ENCODE results near the gene MOB4. TPM values are rescaled to one million over a fixed set of nuclear protein-coding genes. Genes with fewer than 3 reads are reported as not detected.
"Not testable (repeated sequence)": the region's sequence is repeated elsewhere in the genome, so short reads cannot be mapped to it uniquely, and the experiment has no call there.

MOB4 gene
- total RNA-seq, 1 donor from 2014 or later: 5.8 TPM

DNA sequence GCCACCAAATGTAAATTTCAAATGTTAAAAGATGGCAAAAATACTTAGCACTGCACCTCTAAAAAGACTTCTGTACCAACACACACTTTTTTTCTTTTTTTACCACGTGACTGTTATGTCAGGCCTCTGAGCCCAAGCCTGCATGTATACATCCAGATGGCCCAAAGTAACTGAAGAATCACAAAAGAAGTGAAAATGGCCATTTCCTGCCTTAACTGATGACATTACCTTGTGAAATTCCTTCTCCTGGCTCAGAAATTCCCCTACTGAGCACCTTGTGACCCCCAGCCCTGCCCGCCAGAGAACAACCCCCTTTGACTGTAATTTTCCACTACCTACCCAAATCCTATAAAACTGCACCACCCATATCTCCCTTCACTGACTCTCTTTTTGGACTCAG is 62.4 kb downstream of the MOB4 start:
- DNase-seq (ENCODE audit: low spot score); ATAC-seq: not testable (repeated sequence)

DNA sequence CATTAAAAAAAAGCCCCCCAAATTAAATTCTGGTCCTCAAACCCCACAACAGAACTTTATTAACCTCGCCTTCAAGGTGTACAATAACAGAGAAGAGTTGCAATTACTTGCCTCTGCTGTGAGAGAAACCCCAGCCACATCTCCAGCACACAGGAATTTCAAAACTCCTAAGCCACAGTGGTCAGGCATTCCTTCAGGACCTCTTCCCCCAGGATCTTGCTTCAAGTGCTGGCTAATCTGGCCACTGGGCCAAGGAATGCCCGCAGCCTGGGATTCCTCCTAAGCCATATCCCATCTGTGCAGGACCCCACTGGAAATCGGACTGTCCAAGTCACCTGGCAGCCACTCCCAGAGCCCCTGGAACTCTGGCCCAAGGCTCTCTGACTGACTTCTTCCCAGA is 64.3 kb downstream of the MOB4 start:
- not testable (repeated sequence) for ATAC-seq; DNase-seq (ENCODE audit: low spot score)

DNA sequence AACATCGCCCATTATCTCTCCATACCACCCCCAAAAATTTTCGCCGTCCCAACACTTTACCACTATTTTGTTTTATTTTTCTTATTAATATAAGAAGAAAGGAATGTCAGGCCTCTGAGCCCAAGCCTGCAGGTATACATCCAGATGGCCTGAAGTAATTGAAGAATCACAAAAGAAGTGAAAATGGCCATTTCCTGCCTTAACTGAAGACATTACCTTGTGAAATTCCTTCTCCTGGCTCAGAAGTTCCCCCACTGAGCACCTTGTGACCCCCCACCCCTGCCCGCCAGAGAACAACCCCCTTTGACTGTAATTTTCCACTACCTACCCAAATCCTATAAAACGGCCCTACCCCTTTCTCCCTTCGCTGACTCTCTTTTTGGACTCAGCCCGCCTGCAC is 71.4 kb downstream of the MOB4 start:
- not testable (repeated sequence) for ATAC-seq; DNase-seq (ENCODE audit: low spot score)

DNA sequence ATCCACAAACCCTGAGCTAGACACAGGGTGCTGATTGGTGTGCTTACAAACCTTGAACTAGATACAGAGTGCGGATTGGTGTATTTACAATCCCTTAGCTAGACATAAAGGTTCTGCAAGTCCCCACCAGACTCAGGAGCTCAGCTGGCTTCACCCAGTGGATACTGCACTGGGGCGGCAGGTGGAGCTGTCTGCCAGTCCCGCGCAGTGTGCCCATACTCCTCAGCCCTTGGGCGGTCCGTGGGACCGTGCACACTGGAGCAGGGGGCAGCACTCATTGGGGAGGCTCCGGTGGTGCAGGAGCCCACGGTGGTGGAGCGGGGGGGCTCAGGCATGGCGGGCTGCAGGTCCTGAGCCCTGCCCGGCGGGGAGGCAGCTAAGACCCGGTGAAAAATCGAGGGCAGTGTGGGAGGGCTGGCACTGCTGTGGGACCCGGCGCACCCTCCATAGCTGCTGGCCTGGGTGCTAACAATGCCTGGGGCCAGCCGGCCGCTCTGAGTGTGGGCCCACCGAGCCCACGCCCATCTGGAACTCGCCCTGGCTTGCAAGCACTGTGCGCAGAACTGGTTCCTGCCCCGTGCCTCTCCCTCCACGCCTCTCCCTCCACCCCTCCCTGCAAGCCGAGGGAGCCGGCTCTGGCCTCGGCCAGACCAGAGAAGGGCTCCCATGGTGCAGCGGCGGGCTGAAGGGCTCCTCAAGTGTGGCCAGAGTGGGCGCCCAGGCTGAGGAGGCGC is 75.6 kb downstream of the MOB4 start:
- no peak for ATAC-seq
- DNase-seq (ENCODE audit: low spot score): no peak

DNA sequence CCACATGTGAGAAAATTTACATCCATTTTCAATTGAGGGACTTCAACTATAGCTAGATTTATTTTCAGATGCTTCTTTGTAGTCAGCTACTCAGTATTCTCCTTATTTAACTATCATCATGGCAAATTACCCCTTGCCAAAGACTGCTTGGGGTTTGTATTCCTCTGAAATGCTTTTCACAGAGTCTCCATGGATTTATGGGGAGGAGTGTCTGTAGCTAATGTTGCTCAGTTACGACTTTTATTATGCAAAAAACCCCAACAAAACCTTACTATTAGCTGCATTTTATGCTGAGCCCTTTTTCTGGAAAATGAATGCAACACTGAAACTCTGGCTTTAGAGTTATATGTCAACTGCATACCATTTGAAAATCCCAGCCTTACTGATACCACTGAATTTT is 80.9 kb downstream of the MOB4 start:
- DNase-seq (ENCODE audit: low spot score) (no peak), ATAC-seq (no peak)

DNA sequence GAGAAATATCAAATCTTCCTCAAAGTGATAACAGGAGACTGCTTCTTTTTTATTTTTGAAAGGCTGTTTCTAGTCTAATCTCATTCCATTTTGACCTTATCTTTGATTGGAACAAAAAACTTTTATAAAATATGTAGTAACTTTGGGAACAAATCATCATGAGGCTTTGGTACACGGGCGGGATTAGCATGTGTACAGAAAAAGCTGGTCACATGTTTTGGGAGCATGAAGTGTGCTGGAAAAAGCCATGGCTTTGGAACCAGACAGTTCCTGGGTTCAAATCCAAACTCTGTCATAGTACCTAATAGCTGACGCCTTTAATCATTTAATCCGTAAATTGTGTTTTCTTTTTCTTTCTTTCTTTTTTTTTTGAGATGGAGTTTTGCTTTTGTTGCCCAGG is 81.3 kb downstream of the MOB4 start:
- ATAC-seq (no peak), DNase-seq (ENCODE audit: low spot score) (no peak)

DNA sequence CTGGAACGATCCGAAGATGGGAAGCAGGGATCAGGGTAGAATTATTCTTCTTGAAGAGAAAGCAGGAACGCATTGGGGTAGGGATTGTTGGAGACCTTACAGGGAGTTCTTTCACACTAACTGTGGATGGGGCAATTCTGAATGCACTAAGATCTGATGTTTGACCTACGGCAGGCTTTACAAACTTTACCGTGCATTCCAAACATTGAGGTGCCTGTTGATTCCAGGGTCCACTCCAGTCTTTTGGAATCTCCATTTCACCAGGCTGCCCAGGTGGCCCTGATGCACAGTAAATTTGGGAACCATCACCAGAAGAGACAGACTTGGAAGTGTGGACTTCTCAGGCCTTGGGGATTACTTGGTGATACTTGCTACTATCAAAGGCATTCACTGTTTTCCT is 82.6 kb downstream of the MOB4 start:
- DNase-seq (ENCODE audit: low spot score) (no peak), ATAC-seq (no peak)

DNA sequence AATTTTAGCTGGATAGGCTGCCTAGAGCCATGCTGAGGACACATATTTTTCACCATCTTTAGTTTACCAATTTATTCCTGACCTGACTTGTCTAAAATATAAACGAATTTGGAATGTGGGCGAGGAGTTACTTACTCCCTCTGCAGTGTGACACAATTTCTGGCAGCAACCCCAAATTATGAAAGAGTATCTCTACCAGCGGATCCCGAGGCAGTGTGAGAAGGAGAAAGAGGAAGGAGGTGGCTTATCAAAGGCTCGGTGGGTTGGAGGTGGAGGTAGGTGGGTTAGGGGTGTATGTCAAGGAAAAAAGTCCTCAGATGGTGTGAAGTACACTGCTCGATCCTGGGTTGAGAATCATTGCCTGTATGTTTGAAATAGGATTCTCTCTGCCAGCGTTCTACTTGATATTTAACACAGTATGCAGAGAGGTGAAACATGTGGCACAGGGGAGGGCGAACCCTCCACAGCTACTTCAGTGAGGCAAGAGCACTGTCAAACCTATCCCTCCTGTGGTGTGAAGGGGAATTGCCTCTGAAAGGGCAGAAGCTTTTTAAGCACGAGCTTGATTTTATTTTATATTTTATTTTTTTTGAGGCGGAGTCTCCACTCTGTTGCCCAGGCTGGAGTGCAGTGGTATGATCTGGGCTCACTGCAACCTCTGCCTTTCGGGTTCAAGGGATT is 83.6 kb downstream of the MOB4 start:
- peak; percentile 98 for ATAC-seq
- DNase-seq (ENCODE audit: low spot score): no peak

DNA sequence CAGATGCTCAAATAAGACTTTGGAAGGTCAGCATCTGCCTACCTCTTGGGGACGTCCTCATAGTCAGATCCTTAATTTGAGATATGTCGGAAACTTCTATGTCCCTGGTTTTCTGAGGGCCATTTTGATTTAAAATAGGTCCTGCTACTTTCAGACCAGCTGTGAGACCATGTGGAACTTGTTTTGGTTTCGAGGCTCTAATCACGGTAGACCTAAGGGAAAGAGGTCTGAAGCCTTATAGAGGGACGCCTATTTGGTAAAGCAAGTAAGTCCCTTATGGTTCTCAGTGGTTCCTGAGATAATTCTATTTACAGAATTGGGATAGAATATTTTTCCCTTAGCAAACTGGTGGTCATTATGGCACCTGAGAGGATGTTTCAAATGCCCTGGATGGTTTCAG is 84.4 kb downstream of the MOB4 start:
- DNase-seq (ENCODE audit: low spot score) (no peak), ATAC-seq (no peak)

DNA sequence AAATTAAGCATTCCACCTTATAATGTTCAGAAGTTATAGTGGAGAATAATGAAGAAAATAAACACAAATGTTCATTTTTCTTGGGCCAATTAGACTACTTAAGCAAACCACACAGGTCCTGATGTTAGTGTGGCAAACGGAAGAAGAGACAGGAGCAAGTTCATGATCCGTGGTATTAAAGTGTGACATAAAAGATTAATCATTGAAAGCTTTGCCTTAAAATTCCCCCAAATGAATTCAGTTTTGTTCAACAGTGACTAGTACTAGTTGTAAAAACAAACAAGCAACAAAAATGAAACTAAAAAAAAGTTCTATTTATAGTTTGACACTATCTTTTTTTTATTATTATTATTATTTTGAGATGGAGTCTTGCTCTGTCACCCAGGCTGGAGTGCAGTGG is 85.9 kb downstream of the MOB4 start:
- ATAC-seq (no peak), DNase-seq (ENCODE audit: low spot score) (no peak)

Other genes starting within 250 kb of the MOB4 start
- gene ANKRD44, start 205.3 kb upstream of the MOB4 start, total RNA-seq: 7.9 TPM
- 83.5 TPM for gene SF3B1, start 81.0 kb upstream of the MOB4 start, total RNA-seq
- 11.4 TPM for gene COQ10B, start 62.5 kb upstream of the MOB4 start, total RNA-seq
- 239 TPM for gene HSPD1, start 16.2 kb upstream of the MOB4 start, total RNA-seq
- gene HSPE1, start 15.7 kb upstream of the MOB4 start, total RNA-seq: 91.6 TPM
- gene RFTN2, start 159.5 kb downstream of the MOB4 start, total RNA-seq: 1.1 TPM
- 5.6 TPM for gene MARS2, start 189.3 kb downstream of the MOB4 start, total RNA-seq